Iris pigment epithelial cell (primary cell): ENCODE measurements around the gene TNNT3.

Experiments
- DNase-seq: peaks from one replicate; pipeline ENCODE4 v3.0.0-alpha.2; 2011; ENCODE audit warnings: low read depth

Gene TNNT3

DNA sequence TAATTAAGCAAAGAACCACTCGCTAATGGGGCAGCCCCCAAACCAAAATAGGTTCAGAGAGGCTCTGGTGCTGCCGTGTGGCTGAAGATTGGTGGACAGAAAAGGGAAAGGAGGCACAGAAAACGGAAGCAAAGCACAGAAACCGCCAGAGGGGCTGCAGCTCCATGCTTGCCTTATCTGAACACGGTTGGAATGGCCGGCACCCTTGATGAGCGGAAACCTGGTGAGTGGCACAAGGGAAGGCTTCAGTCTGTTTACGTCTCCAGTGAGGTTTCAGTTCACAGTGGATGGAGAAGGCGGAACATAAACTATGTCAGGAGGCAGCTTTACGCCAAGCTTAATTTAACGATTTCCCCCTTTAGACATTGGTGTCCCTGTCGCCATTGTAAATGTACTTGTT, 22.6 kb upstream of the TNNT3 start:
- no peak for DNase-seq

- DNase-seq: no peak
These were observed 20.4 kb upstream of the TNNT3 start for GRCh38 chr11:1899090-1899489.

GRCh38 chr11:1899686-1900085, 19.8 kb upstream of the TNNT3 start:
- DNase-seq: no peak

DNA sequence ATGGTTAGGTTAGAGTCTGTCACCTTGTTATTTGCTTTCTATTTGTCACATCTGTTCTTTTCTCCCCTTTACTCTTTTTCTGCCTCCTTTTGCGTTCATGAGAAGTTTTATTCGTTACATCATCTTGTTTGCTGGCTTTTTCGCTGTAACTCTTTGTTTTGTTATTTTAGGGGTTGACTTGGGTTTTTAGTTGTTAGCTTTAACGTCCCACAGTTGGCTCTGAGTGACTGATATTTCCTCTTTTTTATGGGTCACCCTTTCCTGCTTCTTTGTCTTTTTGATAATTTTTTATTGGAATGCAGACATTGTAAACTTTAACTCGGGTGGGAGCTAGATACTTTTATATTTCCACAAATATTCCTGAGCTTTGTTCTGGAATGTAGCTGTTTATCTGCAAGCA, 13.3 kb upstream of the TNNT3 start:
- peak; percentile 11 for DNase-seq

- no peak for DNase-seq
These were observed 12.7 kb upstream of the TNNT3 start for GRCh38 chr11:1906611-1907423.

- DNase-seq: peak; percentile 34
These were observed 10.9 kb upstream of the TNNT3 start for GRCh38 chr11:1908618-1909017.

- DNase-seq: no peak
These were observed 10.0 kb upstream of the TNNT3 start for GRCh38 chr11:1909524-1909923.

- DNase-seq: no peak
These were observed 7.1 kb upstream of the TNNT3 start for GRCh38 chr11:1912289-1912878.

DNA sequence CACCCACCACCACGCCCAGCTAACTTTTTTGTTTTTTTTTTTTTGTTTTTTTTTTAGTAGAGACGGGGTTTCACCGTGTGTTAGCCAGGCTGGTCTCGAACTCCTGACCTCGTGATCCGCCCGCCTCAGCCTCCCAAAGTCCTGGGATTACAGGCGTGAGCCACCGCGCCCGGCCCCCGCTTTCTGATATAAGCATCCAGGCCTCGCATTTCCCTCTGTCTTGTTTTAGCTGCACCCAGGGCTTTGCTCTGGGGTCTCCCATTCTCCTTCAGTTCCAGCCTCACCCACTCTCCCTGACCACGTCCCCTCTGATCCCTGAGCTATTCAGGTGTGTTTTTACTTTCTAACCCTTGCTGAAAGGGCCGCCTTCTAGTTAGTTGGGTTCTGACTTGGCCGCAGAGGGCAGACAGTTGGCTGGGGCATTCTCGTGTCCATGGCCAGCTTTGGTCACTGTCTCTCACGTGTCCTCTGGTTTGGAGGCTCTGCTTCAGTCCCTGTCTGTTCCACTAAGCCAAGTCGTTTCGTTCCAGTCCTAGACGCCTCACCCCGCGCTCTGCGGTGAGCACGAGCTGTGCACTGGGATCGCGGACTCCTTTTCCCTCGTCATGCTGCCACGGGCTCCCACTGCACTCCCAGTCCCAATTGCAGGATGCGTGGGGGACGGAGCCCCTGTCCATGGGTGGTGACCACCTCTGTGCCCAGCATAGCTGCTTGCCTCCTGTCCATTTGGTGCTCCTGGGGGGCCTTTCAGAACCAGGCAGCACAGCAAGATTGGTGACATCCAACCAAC, 6.0 kb upstream of the TNNT3 start:
- no peak for DNase-seq

- no peak for DNase-seq
These were observed 3.7 kb upstream of the TNNT3 start for GRCh38 chr11:1915795-1916131.

- DNase-seq: no peak
These were observed 3.1 kb upstream of the TNNT3 start for GRCh38 chr11:1916132-1916985.

DNA sequence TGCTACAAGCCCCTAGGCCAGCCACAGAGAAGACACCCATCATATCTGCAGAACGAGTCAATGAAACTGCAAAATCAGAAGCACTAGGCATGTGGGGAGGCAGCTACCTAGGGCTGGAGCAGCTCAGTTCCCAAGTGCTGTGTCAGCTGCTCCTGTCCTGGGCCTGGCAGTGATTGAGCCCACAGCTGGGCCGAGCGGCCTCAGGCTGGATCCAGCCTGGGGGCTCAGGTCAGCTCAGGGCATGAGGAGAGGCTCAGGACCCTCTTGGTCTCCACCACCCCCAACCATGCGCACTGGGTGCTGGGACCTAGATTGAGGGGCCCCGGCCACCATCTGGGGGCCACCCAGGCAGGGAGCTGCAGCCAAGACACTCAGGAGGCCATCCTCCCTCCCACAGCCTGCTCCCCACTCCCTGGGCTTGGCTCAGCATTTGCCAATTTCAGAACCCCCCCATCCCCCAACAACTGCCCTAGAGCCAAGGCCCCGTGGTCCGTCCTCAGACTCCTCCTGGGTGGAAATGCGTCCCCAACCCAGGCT, 2.4 kb upstream of the TNNT3 start:
- DNase-seq: no peak

GRCh38 chr11:1917523-1918435, 1.7 kb upstream of the TNNT3 start:
- DNase-seq: no peak

- DNase-seq: no peak
These were observed 827 bp upstream of the TNNT3 start for GRCh38 chr11:1918436-1919315.

GRCh38 chr11:1920128-1920908, 815 bp downstream of the TNNT3 start:
- DNase-seq: no peak

DNA sequence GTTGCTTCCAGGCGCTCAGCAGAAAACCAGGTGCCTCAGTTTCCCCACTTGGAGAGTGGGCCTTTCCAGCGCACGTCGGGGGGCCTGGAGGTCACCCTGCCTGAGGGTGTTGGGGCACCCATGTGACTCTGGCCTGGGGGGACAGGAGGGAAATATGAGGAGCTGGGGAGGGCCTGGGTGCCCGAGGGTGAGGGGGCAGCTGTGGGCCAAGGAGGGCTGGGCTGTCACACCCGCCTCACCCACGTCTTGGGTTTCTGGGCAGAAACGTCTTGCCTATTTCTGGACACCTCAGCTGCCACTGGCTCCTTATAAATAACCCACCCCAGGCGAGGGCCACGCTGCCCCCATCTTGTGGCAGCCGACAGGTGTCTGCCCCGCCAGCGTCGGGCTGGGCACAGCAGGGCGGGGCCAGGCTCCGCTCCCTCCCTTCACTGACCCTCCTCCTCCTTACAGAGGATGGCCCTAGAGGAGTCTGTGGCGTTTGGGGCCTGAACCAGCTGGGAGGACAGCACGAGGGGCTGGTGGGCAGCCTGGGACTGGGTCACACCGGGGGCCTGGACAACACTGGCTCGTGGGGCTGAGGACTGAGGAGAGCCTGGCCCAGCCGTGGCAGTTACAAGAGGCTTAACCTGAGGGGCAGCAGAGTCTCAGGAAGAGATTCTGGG, 1.5 kb downstream of the TNNT3 start:
- DNase-seq: no peak

- peak; percentile 18 for DNase-seq
These were observed 2.2 kb downstream of the TNNT3 start for GRCh38 chr11:1921574-1922141.

GRCh38 chr11:1922481-1923081, 3.1 kb downstream of the TNNT3 start:
- no peak for DNase-seq
